HAP-1 (cell line): ENCODE data around the gene ZNF792.
"Not testable (repeated sequence)": the region's sequence is repeated elsewhere in the genome, so short reads cannot be mapped to it uniquely, and the experiment has no call there.

Experiments
- DNase-seq, 2 experiments: peaks; one replicate each; pipeline ENCODE4 v3.0.0-alpha.2; 2016 to 2020; ENCODE audit warnings: low spot score in 2 of 2
- H3K27me3 ChIP-seq: fragments of 250-450 bp; sonication (Bioruptor Pico); 2 replicates; pipeline ENCODE4 v1.5.1; 2020; ENCODE audit warnings: low read depth, mild to moderate bottlenecking, moderate library complexity
- H3K36me3 ChIP-seq: fragments of 250-450 bp; sonication (Bioruptor Pico); replicated peaks from 2 replicates; pipeline ENCODE4 v1.5.1; 2020; ENCODE audit warnings: mild to moderate bottlenecking
- H3K4me1 ChIP-seq: fragments of 250-450 bp; sonication (Bioruptor Pico); 2 replicates; pipeline ENCODE4 v1.5.1; 2020; ENCODE audit warnings: mild to moderate bottlenecking
- H3K4me3 ChIP-seq: fragments of 250-450 bp; sonication (Bioruptor Pico); 2 replicates; pipeline ENCODE4 v1.5.1; 2020; ENCODE audit warnings: mild to moderate bottlenecking, moderate library complexity
- H3K9me3 ChIP-seq: fragments of 250-450 bp; sonication (Bioruptor Pico); 2 replicates; pipeline ENCODE4 v1.5.1; 2020; ENCODE audit warnings: mild to moderate bottlenecking, moderate library complexity
- in situ Hi-C: fragments of 300-500 bp; cut with MboI; formaldehyde crosslinking; loops from 3 replicates; pipeline ENCODE4 v1.14.3; 2020; ENCODE audit warnings: low sequenced_read_pairs, inconsistent platforms, mixed read lengths

ZNF792 gene

GRCh38 chr19:34963573-34964406, at the start of gene ZNF792:
TSS of gene ZNF792 (minus strand) at chr19:34964229. CDS start at chr19:34963662, 567 bp downstream.
- in situ Hi-C loops: no loop called here
- H3K27me3 ChIP-seq: no peaks in the 10 kb centered on the region
- H3K36me3 ChIP-seq: peaks cover 9% of the 10 kb centered on the region
- no peaks in the 10 kb centered on the region; the same call in 1 of the 2 replicates for H3K4me1 ChIP-seq
- DNase-seq: peak; percentile 58 to 85
- H3K9me3 ChIP-seq: peaks cover 9% of the 10 kb centered on the region
- H3K4me3 ChIP-seq: peak within 1 kb of the TSS; percentile 47

DNA sequence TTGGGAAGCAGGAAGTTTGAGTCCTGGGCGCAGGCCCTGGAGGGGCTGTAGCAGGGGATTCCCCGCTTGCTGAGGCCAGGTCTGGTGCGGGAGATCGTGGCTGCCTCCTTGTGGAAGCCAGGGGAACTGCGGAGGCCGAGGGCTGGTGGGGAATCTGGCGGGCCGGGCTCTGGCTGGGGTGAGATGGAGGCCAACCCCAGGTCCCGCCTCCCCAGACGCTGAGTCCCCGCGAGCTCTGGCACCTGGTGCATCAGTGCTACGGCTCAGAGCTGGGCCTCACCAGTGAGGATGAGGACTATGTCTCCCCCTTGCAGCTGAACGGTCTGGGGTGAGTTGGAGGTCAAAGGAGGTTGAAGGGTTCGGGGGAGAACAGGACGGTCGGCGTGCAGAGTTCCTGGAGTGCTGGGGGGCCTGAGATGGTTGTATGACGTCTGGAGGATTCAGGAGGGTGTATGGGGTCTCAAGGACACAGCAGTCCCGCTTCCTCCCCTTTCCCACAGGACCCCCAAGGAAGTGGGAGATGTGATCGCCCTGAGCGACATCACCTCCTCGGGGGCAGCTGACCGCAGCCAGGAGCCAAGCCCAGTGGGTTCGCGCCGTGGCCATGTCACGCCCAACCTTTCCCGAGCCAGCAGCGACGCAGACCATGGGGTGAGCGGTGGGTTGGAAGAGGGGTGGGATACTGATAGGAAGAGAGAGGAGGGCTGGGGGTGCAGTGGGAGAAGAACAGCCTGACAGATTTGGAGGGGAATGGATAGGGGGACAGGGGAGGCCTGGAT, 49.2 kb upstream of the ZNF792 start:
- H3K36me3 ChIP-seq: peaks cover 88% of the 10 kb centered on the region
- peak; percentile 7 to 80 for DNase-seq
- H3K4me1 ChIP-seq: no peaks in the 10 kb centered on the region
- no peak overlapping the region for H3K4me3 ChIP-seq
- H3K27me3 ChIP-seq: no peaks in the 10 kb centered on the region
- in situ Hi-C loops: no loop called here
- no peaks in the 10 kb centered on the region for H3K9me3 ChIP-seq

GRCh38 chr19:35011737-35012682, 48.0 kb upstream of the ZNF792 start:
- H3K4me1 ChIP-seq: no peaks in the 10 kb centered on the region
- H3K36me3 ChIP-seq: peaks cover 76% of the 10 kb centered on the region
- DNase-seq: no peak
- H3K27me3 ChIP-seq: no peaks in the 10 kb centered on the region
- in situ Hi-C loops: no loop called here
- H3K9me3 ChIP-seq: no peaks in the 10 kb centered on the region
- no peak overlapping the region for H3K4me3 ChIP-seq

DNA sequence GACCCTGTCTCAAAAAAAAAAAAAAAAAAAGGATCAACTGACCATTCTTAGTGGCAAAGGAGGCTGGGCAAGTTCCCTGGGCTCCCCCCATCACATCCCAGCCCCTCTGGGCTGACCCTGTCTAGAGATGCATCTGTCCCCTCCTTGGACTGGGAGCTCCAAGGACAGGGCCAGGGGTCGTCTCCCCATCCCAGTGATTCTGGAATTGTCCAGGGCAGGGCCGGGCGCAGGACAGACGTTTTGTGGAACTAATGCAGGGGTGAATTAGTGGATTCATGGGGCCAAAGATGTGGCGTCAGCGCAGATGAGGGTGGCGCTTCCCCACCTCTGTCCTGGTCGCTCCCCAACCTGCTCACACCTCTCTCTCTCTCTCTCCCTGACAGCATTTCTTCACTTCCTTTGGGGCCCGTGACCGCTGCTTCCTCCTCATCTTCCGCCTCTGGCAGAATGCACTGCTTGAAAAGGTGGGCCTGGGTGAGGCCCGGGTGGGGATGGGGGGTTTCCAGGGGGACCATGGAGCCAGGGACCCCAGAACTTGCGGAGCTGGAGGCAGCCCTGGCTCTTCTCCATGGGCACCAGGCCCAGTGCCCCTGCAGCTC, 47.2 kb upstream of the ZNF792 start:
- Histone ChIP-seq H3K36me3 (peaks cover 77% of the 10 kb centered on the region), H3K4me1 (no peaks in the 10 kb centered on the region), H3K4me3 (no peak overlapping the region), H3K9me3 (no peaks in the 10 kb centered on the region), H3K27me3 (no peaks in the 10 kb centered on the region)
- in situ Hi-C loops: no loop called here
- DNase-seq: no peak

DNA sequence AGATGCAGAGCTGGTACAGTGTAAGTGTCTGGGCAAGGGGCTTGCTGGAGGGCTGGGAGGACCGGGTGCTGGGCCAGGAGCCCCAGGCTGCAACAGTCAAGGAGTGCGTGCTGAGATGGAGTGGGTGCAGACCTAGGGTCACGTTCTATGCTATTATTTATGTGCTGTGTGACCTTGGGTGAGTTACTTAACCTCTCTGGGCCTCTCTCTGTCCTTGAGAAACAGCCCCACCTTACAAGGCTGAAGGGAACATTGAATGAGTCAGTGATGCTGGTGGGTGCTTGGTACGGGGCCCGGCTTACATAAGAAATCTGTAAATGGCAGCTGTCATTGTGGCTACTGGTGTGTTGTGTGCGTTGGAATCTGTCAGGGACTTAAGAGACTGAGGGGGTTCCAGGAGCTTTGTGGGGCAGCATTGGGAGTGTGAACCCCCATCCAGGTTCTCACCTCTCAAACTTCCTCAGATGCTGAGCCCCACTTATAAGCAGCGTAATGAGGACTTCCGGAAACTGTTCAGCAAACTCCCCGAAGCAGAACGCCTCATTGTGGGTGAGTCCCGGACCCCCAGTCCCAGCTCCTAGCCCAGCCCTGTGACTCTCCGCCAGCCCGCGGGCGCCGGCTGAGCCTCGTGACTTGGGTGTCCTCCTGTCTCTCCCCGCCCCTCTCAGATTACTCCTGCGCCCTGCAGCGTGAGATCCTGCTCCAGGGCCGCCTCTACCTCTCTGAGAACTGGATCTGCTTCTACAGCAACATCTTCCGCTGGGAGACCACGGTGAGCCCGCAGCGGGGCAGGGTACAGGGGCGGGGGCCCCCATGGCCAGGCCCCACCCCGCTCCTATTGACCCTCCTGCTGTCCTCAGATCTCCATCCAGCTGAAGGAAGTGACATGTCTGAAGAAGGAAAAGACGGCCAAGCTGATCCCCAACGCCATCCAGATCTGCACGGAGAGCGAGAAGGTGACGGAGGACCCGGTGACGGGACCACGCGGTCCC, 45.7 kb upstream of the ZNF792 start:
- no peak overlapping the region for H3K4me3 ChIP-seq
- in situ Hi-C loops: no loop called here
- no peaks in the 10 kb centered on the region for H3K4me1 ChIP-seq
- no peak for DNase-seq
- H3K9me3 ChIP-seq: no peaks in the 10 kb centered on the region
- H3K27me3 ChIP-seq: no peaks in the 10 kb centered on the region
- H3K36me3 ChIP-seq: peaks cover 73% of the 10 kb centered on the region

DNA sequence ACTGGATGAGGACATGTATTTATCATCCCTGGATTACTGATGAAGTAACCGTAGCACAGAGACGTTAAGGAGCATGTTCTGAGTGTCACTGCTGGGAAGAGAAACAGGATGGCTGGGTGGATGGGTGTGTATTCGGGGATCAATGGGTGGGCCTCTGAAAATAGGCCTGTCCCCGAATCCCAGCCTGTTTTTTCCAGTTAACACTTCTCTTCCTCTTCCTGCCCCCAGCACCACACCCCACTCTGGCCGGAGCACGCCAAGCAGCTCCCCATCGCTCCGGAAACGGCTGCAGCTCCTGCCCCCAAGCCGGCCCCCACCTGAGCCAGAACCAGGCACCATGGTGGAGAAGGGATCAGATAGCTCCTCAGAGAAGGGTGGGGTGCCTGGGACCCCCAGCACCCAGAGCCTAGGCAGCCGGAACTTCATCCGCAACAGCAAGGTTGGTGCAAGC, 44.9 kb upstream of the ZNF792 start:
- Histone ChIP-seq H3K4me3 (no peak overlapping the region), H3K4me1 (no peaks in the 10 kb centered on the region), H3K9me3 (no peaks in the 10 kb centered on the region), H3K27me3 (no peaks in the 10 kb centered on the region), H3K36me3 (peaks cover 73% of the 10 kb centered on the region)
- in situ Hi-C loops: no loop called here
- DNase-seq: no peak

DNA sequence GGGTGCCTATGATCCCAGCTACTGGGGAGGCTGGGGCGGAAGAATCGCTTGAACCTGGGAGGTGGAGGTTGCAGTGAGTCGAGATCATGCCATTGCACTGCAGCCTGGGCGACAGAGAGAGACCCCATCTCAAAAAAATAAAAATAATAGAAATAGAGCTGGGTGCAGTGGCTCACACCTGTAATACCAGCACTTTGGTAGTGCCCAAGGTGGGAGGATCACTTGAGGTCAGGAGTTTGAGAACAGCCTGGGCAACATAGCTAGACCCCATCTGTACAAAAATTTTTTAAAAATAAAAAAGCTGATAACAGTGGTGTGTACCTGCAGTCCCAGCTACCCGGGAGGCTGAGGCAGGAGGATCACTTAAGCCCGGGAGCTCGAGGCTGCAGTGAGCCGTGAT, 43.4 kb upstream of the ZNF792 start:
- H3K27me3 ChIP-seq, in situ Hi-C loops, DNase-seq, H3K9me3 ChIP-seq, H3K4me1 ChIP-seq, H3K4me3 ChIP-seq: not testable (repeated sequence)
- peaks cover 71% of the 10 kb centered on the region for H3K36me3 ChIP-seq

DNA sequence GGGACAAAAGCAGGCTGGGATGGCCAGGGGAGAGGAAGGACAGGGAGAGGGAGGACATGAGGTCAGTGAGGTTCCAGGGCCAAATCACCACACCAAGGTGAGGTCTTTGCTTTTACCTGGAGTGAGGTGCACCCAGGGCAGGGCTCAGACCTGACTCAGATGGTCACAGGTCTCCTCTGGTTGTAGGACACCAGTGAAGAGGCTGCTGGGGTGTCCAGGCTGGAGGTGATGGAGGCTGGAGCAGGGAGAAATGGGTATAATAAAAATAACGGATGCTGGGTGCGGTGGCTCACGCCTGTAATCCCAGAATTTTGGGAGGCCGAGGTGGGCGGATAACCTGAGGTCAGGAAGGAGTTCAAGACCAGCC, 43.0 kb upstream of the ZNF792 start:
- Histone ChIP-seq H3K36me3 (peaks cover 70% of the 10 kb centered on the region), H3K9me3 (no peaks in the 10 kb centered on the region), H3K4me3 (no peak overlapping the region), H3K4me1 (peaks cover 5% of the 10 kb centered on the region; the same call in 1 of the 2 replicates), H3K27me3 (no peaks in the 10 kb centered on the region)
- DNase-seq: no peak
- in situ Hi-C loops: no loop called here

- H3K4me3 ChIP-seq: no peak overlapping the region
- H3K4me1 ChIP-seq: peaks cover 10% of the 10 kb centered on the region; the same call in 1 of the 2 replicates
- DNase-seq: no peak
- in situ Hi-C loops: no loop called here
- H3K27me3 ChIP-seq: no peaks in the 10 kb centered on the region
- peaks cover 69% of the 10 kb centered on the region for H3K36me3 ChIP-seq
- H3K9me3 ChIP-seq: no peaks in the 10 kb centered on the region
These were observed 42.4 kb upstream of the ZNF792 start for GRCh38 chr19:35006342-35006998.

GRCh38 chr19:35006007-35006341, 41.9 kb upstream of the ZNF792 start:
- H3K9me3 ChIP-seq, H3K4me3 ChIP-seq, H3K27me3 ChIP-seq, in situ Hi-C loops, DNase-seq: not testable (repeated sequence)
- peaks cover 11% of the 10 kb centered on the region; the same call in 1 of the 2 replicates for H3K4me1 ChIP-seq
- H3K36me3 ChIP-seq: peaks cover 65% of the 10 kb centered on the region

- H3K4me1 ChIP-seq: peaks cover 11% of the 10 kb centered on the region; the same call in 1 of the 2 replicates
- DNase-seq: no peak
- in situ Hi-C loops: no loop called here
These were observed 41.4 kb upstream of the ZNF792 start for GRCh38 chr19:35005256-35005977.

More at GRCh38 chr19:35005256-35005977, 41.4 kb upstream of the ZNF792 start:
- Histone ChIP-seq H3K9me3 (no peaks in the 10 kb centered on the region), H3K36me3 (peaks cover 62% of the 10 kb centered on the region), H3K4me3 (no peak overlapping the region), H3K27me3 (no peaks in the 10 kb centered on the region)
